Measurements from ENCODE around the gene ZNF19.

The ZNF19 gene

DNA sequence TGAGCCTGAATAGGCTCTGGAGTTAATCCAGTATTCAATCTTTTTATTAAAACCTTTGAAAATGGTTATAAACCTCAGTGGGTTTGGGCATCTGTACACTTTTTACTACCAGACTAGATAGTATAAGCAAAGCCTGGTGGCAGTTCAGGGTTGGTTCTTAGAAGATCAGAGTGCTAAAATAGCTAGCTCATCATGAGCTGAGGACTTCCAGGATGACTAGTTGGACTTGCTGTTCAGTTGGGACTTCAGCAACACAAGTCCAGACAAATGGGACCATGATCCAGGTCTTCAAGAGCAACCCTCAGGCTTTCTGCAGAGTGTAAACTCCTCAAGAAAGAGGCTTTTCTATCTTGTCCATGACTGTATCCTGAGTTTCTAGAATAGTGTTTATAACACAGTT lies 1.2 kb upstream of the ZNF19 start:
- no peak for DNase-seq (ENCODE audit: low read depth)

DNA sequence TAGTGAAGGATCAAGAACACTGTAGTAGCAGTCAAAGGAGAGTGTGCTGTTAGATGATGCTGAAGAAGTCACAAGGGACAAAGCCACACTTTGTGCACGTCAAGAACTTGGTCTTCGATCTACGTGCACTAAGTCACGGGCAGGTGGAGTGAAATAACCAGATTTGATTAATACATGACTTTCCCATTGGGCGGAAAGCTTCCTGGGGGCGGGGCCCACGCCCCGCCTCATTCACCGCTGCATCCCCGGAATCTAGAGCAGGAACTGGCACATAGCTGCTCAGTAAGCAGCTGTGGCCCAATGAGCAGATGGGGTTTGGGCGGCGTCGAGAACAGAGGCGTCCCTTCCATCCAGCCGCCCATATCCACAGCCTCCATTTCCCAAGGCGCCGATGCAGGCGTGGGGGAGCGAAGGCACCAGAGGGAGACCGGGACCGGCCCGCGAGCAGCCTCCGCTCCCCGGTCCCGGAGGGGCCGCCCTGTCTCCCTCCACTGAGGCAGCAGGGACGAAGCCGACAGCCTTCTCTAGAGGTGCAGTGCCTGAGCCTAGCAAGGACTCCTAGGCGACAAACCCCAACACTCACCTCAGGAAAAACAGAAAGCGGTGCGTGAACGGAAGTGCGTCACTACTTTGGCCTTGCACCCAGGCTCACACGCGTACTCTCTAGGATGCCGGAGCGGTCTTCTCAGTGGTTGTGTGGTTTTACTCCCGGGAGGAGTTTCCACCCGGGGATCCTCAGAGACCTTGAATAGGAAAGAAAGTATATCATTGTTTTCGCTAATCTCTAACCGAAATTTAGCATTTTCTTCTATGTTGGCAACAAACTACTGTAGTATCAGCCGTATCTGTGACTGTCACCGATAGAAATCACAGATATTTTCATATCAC lies 4.9 kb downstream of the ZNF19 start:
- peak; percentile 94 for DNase-seq (ENCODE audit: low read depth)

DNA sequence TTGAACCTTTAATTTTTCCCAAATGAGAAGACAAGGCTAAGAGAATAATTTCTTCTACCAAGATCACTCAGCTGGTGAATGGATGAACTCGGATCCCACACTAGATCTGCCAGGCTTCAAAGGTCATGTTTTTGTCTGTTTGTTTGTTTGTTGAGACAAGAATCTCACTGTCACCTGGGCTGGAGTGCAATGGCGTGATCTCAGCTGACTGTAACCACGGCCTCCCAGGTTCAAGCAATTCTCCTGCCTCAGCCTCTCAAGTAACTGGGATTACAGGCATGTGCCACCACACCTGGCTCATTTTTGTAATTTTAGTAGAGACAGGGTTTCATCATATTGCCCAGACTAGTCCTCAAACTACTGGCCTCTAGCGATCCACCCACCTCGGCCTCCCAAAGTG lies 6.6 kb downstream of the ZNF19 start:
- no peak for DNase-seq (ENCODE audit: low read depth)

DNA sequence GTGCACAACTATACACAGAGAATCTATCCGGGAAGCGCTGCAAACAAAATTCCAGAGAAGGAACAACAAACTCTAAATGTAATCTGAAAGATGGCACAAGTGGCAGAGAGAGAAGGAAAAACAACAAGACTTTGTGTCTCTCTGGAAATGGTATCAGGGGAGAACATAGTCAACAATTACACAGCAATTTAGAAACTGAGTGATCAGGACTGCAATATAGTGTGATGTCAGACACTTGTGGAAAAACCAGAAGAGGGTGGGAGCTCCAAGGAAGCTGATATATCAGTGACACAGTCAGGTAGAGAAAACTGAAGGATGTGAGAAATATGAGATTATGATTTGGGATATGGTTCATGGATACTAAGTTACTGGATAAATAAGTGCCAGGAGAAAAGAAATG lies 8.2 kb downstream of the ZNF19 start:
- DNase-seq (ENCODE audit: low read depth): no peak

- DNase-seq (ENCODE audit: low read depth): peak; percentile 58
These were observed 9.7 kb downstream of the ZNF19 start for GRCh38 chr16:71479420-71479819.

DNA sequence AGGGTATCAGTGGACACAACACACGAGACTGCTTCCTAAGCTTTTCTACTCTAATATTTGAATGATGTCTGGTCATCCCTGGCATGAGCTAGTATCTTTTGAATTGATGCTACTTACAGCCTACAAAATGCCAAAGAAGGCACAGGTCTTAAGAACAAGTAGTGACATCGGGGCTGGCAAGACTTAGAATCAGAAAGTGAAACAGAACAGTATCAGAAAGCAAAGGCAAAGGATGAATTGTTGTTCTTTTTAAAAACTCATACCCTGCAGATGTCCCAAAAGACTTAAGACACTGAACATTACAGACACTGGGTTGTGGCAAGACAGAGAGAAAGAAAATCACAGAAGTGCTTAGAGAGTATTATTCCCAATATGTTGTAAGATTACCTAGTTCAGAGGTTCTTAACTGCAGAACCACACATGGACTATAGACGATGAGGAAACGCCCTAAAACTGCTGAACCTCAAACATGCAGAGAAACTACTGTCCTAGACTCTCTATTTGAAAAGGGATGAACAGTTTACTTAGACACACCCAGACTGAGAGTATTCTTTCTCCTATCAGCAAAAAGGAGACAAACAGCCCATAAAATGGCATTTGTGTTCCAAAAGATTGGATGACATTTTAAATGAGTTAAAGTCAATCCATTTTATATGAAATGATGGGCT lies 12.5 kb downstream of the ZNF19 start:
- DNase-seq (ENCODE audit: low read depth): no peak

DNA sequence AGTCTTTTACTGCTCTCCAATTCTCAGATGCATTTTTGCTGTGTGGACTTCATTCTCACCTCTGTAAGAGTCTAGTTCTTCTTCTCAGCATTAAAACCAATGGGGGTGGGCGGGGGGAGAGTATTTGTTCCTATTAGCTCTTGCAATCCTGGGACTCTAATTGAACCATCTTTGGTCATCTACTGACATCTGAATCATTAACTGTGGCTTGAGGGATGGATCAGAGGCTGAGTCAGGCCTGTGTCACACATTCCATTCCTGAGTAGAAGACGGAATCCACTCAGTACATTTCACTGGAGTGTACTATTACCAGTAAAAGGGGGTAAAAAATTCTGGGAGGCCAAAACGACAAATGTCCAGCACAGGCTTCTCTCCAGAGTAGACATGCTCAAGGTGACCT lies 14.3 kb downstream of the ZNF19 start:
- DNase-seq (ENCODE audit: low read depth): peak; percentile 70

DNA sequence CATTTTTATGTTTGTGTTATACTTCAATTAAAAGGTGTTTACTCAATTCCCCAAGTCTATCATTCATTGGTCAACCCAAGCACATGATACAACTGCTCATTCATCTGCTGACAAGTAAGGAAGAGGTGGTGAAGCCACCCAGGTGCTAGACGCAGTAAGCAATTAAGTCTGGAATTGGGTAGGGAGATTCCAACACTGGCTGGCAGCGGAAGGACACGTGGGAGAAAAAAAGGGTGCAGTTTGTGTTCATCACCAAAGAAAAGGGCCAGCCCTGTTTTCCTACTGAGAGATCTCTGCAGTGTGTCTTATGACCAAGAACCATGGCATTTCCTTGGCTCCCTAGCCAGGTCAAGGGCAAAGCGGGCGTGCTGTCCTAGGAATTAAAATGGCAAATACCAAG lies 15.2 kb downstream of the ZNF19 start:
- DNase-seq (ENCODE audit: low read depth): no peak

GRCh38 chr16:71472931-71473330 lies 16.2 kb downstream of the ZNF19 start:
- DNase-seq (ENCODE audit: low read depth): no peak

GRCh38 chr16:71472051-71472450 lies 17.1 kb downstream of the ZNF19 start:
- no peak for DNase-seq (ENCODE audit: low read depth)

GRCh38 chr16:71467810-71468209 lies 21.3 kb downstream of the ZNF19 start:
- DNase-seq (ENCODE audit: low read depth): peak; percentile 16

DNA sequence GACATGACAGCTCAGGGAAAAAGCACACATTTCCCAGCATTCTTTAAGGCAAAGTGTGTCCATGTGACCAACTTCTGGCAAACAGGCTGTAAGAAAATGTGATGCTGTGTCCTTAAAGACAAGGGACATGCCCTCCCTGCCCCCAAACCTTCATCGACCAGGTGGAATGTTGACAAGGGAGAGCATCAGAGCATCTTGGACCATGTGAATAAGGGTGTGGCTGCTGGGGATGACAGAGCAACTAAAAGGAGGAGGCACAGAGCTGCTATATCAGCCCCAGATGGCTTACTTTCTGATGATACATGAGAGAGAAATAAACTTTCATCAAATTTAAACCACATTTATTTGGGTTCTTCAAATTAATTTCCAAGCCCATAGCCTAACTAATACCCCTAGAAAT lies 24.9 kb downstream of the ZNF19 start:
- no peak for DNase-seq (ENCODE audit: low read depth)

GRCh38 chr16:71461686-71462648 lies 27.2 kb downstream of the ZNF19 start, which contains the start of gene ZNF23:
Gene ZNF23 (minus strand): TSS chr16:71462247. CDS start chr16:71456796, 5,451 bp downstream.
- DNase-seq (ENCODE audit: low read depth): peak; percentile 56

DNA sequence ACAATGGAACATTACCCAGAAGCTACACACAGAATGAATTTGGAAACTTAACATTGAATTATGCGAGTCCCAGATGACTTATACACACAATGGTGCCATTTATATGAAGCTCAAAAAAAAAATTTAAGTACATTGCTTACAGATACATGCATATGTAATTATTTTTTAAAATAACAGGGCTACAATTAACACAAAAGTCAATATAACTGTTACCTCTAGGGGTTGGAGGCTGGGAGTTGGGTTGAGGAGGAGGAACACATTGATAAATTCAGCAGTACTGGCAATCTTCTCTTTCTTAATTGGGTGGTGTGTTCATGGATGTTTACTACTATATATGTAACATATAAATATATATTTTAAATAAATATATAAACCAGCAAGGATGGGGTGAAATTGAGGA lies 28.2 kb downstream of the ZNF19 start:
- no peak for DNase-seq (ENCODE audit: low read depth)

- DNase-seq (ENCODE audit: low read depth): peak; percentile 69
These were observed 28.9 kb downstream of the ZNF19 start for GRCh38 chr16:71460236-71460635.

DNA sequence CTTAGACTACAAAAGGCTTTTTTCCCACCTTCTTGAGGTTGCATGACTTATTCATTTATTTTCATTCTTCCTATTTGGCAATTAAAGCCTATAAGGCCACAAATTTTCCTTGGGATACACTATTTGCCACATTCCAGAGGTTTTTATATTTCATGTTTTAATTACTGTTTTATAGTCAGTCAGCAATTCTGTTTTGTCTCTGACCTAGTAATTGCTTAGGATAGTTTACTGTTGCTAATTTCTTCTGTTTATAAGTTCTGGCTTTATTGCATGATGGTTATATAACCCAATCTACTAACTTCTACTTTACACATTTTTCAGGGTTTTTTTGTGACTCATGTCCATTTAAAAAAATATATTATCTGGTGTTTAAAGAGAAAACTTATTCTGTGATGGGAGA lies 29.6 kb downstream of the ZNF19 start:
- no peak for DNase-seq (ENCODE audit: low read depth)

DNA sequence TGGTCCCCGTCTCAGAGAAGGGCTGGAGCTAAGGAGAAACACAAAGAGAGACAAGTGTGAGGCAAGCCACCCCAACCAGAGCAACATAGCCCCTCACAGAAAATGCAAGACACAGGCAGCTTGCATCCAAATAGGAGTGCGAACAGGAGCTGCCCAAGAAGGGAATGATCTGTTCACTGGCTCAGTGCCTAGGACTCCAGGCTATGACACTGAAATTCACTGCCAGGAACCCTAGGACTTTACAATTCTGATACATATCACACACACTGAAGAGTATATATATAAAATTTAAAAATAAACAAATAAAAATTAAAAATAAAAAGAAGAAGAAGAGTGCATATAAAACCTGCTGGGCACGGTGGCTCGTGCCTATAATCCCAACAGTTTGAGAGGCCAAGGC lies 32.3 kb downstream of the ZNF19 start:
- no peak for DNase-seq (ENCODE audit: low read depth)

GRCh38 chr16:71453036-71453435 lies 36.1 kb downstream of the ZNF19 start:
- peak; percentile 71 for DNase-seq (ENCODE audit: low read depth)

DNA sequence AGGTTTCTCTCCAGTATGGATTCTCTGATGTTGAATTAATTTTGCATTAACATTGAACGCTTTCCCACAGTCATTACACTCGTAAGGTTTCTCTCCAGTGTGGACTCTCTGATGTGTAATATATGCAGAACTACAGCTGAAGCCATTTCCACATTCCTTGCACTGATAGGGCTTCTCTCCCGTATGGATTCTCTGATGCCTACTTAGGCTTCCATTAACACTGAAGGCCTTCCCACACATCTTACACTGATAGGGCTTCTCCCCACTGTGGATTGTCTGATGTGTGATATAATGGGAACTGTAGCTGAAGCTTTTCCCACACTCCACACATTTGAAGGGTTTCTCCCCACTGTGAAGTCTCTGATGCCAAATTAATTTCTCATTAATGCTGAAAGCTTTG lies 40.1 kb downstream of the ZNF19 start:
- peak; percentile 15 for DNase-seq (ENCODE audit: low read depth)

- no peak for DNase-seq (ENCODE audit: low read depth)
These were observed 40.8 kb downstream of the ZNF19 start for GRCh38 chr16:71448274-71448866.

DNA sequence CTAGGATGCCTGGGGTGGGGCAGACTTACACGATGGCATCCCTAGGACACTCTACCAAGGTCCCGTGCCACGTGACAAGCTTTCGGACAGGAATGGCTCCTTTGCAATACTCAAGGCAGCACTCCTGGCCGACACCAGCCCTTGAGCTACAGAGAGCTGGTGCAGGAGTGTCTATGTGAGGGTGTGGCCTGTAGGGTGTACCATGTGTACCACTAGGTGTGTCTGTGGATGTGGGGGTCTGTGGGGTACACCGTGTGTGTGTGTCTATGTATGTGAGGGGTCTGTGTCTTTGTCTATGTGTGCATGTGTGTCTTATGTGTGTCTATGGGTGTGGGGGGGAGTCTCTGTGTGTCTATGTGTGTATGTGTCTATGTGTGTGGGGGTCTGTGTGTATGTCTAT lies 45.4 kb downstream of the ZNF19 start:
- no peak for DNase-seq (ENCODE audit: low read depth)

DNA sequence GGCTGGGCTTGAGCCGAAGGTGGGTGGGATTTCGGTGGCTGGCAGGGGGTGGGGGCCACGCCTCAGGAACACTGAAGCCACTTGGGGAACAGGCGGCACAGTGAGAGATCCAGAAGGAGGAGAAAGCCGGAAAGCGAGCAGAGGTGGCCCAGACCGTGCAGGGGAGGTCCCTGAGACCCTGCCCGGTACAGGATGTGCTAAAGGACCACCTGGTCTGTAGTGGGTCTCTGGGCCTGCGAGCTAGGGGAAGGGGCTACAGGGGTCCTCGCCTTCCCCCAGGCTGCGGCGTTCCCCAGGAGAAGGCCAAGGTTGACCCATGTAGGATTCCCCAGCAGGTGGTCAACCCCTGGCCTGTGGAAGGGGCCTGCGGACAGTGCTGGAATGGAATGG lies 47.1 kb downstream of the ZNF19 start, which contains the start of gene TLE7:
Gene TLE7 (minus strand): TSS at position 4 of the 390 bp plus-strand sequence. CDS start 8,730 bp downstream, outside the sequence.
- no peak for DNase-seq (ENCODE audit: low read depth)
